GM10266 (cell line): ENCODE results near the gene SPR.

Experiments
- DNase-seq: peaks from one replicate; pipeline ENCODE4 v3.0.0; 2012; ENCODE audit errors: extremely low spot score
- CTCF ChIP-seq: IDR thresholded peaks from 2 replicates; pipeline ENCODE4 v1.5.1; 2012; ENCODE audit warnings: mild to moderate bottlenecking, low read depth; ENCODE audit not compliant: control insufficient read depth, insufficient read depth; ENCODE audit errors: missing control alignments

The SPR gene

GRCh38 chr2:72871060-72871459 is 16.1 kb upstream of the SPR start:
- no peak for TF ChIP-seq CTCF
- no peak for DNase-seq

GRCh38 chr2:72871880-72872279 is 15.3 kb upstream of the SPR start:
- TF ChIP-seq CTCF: no peak
- no peak for DNase-seq

GRCh38 chr2:72883356-72883962 is 3.7 kb upstream of the SPR start:
- no peak for TF ChIP-seq CTCF
- peak; percentile 51 for DNase-seq

GRCh38 chr2:72886505-72887031 is 640 bp upstream of the SPR start:
- no peak for DNase-seq

GRCh38 chr2:72887740-72888437 is 681 bp downstream of the SPR start:
- DNase-seq: peak; percentile 69
- peak; percentile 80 for TF ChIP-seq CTCF

More at GRCh38 chr2:72886505-72887031, 640 bp upstream of the SPR start:
- TF ChIP-seq CTCF: no peak

GRCh38 chr2:72888438-72889202 is 1.4 kb downstream of the SPR start:
- no peak for DNase-seq
- TF ChIP-seq CTCF: no peak
